A673 (cell line): ENCODE measurements around the gene CTSZ. TPM values are rescaled to one million over a fixed set of nuclear protein-coding genes. Genes with fewer than 3 reads are reported as not detected.

ENCODE experiments used
- BruUV-seq: library from RNA; stranded (reverse); fragments of 400-500 nt; replicated peaks from 2 replicates; lab custom pipeline; 2021; lab: Mats Ljungman, UMichigan
- CTCF ChIA-PET: fragments of 300-600 bp; sonication (Branson Sonifier 250); formaldehyde crosslinking; loops from one replicate; lab custom pipeline; 2022; ENCODE audit warnings: antibody characterized with exemption; lab: Charles Lee
- POLR2A ChIA-PET: fragments of 300-600 bp; sonication (Branson Sonifier 250); formaldehyde crosslinking; loops from one replicate; lab custom pipeline; 2022; ENCODE audit warnings: antibody characterized with exemption; ENCODE audit not compliant: low non-redundant PET; lab: Charles Lee
- DNase-seq: peaks from one replicate; pipeline ENCODE4 v3.0.0-alpha.2; 2015; ENCODE audit warnings: low spot score
- H3K27ac ChIP-seq: fragments of 200-600 bp; sonication (generic); 2 replicates; pipeline ENCODE4 v1.5.1; 2016; ENCODE audit warnings: mixed run types, low read depth, mild to moderate bottlenecking, mixed read lengths, antibody characterized with exemption, low read length; ENCODE audit not compliant: poor library complexity, severe bottlenecking
- H3K27me3 ChIP-seq: fragments of 200-600 bp; sonication (generic); replicated peaks from 2 replicates; pipeline ENCODE4 v1.6.1; 2017; ENCODE audit warnings: mixed run types, low read depth, mild to moderate bottlenecking, mixed read lengths, antibody characterized with exemption, low read length; ENCODE audit not compliant: insufficient read depth, poor library complexity
- H3K36me3 ChIP-seq: fragments of 200-600 bp; sonication (generic); 2 replicates; pipeline ENCODE4 v1.6.1; 2016; ENCODE audit warnings: mixed run types, mild to moderate bottlenecking, mixed read lengths, antibody characterized with exemption, low read length; ENCODE audit not compliant: insufficient read depth, poor library complexity, severe bottlenecking
- H3K4me1 ChIP-seq: fragments of 200-600 bp; sonication (generic); 2 replicates; pipeline ENCODE4 v1.6.1; 2017; ENCODE audit warnings: mixed run types, mild to moderate bottlenecking, mixed read lengths, antibody characterized with exemption, low read length; ENCODE audit not compliant: insufficient read depth, poor library complexity, severe bottlenecking
- H3K4me3 ChIP-seq: fragments of 200-600 bp; sonication (generic); 2 replicates; pipeline ENCODE4 v1.5.1; 2016; ENCODE audit warnings: low read depth, mixed run types, mild to moderate bottlenecking, mixed read lengths, low read length; ENCODE audit not compliant: poor library complexity, severe bottlenecking
- H3K9me3 ChIP-seq: fragments of 200-600 bp; sonication (generic); 2 replicates; pipeline ENCODE4 v1.6.1; 2016; ENCODE audit warnings: mixed run types, low read depth, mild to moderate bottlenecking, mixed read lengths, antibody characterized with exemption, low read length; ENCODE audit not compliant: poor library complexity, severe bottlenecking
- EZH2 ChIP-seq: fragments of 200-600 bp; sonication (generic); IDR thresholded peaks from 2 replicates; pipeline ENCODE4 v1.6.1; 2017; ENCODE audit warnings: borderline replicate concordance, low read depth, mild to moderate bottlenecking, mixed read lengths, antibody characterized with exemption, low read length; ENCODE audit not compliant: poor library complexity, severe bottlenecking
- intact Hi-C: fragments of 100-400 bp; cut with micrococcal nuclease; formaldehyde crosslinking; loops from one replicate; pipeline ENCODE4 v1.10.0; 2022; ENCODE audit not compliant: unreplicated experiment
- total RNA-seq: library from RNA; stranded (reverse); gene quantifications from 2 replicates; pipeline ENCODE4 v1.2.3, GENCODE V29; 2021
- TF ChIP-seq, protein P1 (sequence below): fragments of 300-800, 200-600 bp; sonication (generic); conservative IDR thresholded peaks from 2 replicates; pipeline ENCODE4 v1.5.1; 2017; ENCODE audit warnings: low read depth, mild to moderate bottlenecking, antibody characterized with exemption, low read length, moderate library complexity, mixed read lengths

CTSZ gene
- total RNA-seq, 1 experiment from 2014 or later, result 1.2 TPM

DNA sequence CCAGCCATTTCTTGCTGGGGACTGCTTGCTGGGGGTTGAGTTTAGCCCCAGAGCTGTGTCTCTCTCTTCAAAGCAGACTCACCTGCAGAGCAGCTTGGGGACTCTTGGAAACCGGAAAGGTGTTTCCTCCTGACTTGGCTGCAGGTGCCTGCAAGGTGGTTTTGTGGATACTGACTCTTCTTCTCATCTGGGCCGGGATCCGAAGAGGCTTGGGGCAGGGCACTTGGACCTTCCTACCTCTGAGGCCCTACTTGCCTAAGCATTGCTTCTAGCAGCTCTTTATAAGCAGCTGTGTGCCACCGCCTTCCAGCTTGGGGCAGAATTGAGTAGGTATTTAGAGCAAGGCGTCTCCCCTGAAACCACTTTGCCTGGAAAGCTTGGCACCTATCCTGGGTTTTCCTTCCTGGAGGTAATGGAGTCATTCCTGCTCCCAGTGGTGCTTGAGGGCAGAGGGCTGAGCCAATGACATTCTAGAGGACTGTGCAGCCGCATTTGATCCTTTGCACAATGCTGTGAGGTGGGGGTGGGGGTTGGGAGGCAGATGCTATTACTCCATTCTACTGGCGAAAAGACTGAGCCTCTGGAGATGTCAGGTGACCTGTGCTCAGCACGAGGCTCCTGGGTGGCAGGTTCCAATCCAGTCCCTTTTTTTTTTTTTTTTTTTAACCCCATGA, 3.4 kb upstream of the CTSZ start:
- ChIA-PET POLR2A (no interaction called here), CTCF (no interaction called here)
- no peaks in the 10 kb centered on the region for H3K27me3 ChIP-seq
- DNase-seq, result no peak
- H3K27ac ChIP-seq, result no peak overlapping the region
- intact Hi-C loops, result no loop called here
- no peak for TF ChIP-seq EZH2
- TF ChIP-seq, protein P1, sequence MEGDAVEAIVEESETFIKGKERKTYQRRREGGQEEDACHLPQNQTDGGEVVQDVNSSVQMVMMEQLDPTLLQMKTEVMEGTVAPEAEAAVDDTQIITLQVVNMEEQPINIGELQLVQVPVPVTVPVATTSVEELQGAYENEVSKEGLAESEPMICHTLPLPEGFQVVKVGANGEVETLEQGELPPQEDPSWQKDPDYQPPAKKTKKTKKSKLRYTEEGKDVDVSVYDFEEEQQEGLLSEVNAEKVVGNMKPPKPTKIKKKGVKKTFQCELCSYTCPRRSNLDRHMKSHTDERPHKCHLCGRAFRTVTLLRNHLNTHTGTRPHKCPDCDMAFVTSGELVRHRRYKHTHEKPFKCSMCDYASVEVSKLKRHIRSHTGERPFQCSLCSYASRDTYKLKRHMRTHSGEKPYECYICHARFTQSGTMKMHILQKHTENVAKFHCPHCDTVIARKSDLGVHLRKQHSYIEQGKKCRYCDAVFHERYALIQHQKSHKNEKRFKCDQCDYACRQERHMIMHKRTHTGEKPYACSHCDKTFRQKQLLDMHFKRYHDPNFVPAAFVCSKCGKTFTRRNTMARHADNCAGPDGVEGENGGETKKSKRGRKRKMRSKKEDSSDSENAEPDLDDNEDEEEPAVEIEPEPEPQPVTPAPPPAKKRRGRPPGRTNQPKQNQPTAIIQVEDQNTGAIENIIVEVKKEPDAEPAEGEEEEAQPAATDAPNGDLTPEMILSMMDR, result no peak
- H3K36me3 ChIP-seq, result no peaks in the 10 kb centered on the region
- H3K9me3 ChIP-seq, result no peaks in the 10 kb centered on the region
- no peak overlapping the region for H3K4me3 ChIP-seq
- peaks cover 1% of the 10 kb centered on the region for H3K4me1 ChIP-seq
- no TSS peak for BruUV-seq

DNA sequence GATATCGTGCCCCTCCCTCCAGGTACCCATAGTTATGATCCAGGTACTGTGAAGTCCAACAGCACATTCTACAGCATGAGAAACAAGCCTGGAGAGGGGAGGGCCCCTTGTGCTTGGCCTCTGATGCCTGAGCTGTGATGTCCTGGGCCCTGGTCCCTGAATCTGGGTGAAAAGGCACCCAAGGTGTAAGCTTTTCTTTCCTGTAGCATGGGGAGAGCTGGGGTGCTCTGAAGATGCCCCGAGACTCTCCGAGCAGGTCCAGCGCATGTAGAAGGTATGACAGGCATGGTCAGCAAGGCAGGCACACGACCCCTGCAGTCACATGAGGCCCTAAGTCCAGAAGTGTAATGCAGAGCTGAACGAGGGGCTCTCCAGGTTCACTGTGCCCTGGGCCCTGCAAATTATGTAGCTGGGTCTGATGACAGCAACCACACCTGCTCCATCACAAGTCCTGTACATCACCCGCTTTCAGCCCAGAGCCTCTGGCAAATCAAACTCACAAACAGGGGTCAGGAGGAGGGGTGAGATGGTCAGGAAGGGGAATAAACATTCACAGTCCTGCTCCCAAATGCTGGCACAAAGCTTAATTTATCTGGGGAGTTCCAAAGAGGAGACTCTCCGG, 1.8 kb upstream of the CTSZ start:
- DNase-seq, result no peak
- intact Hi-C loops, result no loop called here
- Histone ChIP-seq H3K27me3 (no peaks in the 10 kb centered on the region), H3K36me3 (no peaks in the 10 kb centered on the region), H3K4me3 (no peak overlapping the region), H3K9me3 (no peaks in the 10 kb centered on the region), H3K27ac (no peak overlapping the region), H3K4me1 (peaks cover 8% of the 10 kb centered on the region)
- TF ChIP-seq, protein P1, result no peak
- TF ChIP-seq EZH2, result no peak
- ChIA-PET CTCF (no interaction called here), POLR2A (no interaction called here)
- BruUV-seq, result no TSS peak

DNA sequence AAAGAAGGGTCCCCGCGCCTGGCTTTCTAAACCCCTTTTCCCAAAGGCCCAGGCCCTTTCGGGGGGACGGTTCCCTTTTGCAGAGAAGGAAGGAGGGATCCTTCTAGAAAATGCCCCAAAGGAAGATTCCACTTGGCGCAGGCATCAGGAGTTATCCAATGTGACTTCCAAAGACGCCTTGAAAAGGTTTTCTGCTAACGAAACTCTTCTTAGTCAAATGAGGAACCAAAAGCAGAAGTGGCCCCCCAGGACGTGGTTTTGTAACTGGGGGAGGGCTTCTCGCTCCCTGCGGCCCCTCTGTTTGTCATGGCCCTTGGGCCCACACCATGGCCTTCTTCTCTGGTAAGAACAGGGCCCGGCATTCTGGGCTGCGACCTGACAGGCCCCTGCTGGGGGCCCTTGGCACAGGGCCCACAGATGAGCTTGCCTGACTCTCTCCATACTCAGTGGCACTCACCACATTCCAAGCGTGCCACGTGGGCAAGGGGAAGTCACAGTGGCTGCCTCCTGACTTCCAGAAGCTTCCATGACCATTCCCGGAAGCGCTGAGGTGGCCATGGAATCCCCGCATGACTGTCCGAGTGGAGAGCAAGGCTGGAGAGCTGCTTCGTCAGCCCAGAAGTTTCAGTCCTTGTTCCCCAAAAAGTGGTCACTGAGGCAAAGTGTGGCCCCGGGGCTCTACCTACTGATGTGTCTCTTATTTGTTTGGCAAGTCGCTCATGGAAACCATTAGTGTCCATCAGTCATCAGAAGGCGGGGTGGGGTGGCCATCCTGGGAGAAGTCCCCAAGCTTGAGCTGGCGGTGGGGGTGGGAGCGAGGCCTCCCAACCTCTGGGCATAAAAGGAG, 834 bp upstream of the CTSZ start:
- BruUV-seq, result no TSS peak
- peaks cover 8% of the 10 kb centered on the region for H3K4me1 ChIP-seq
- no peak overlapping the region for H3K27ac ChIP-seq
- ChIA-PET CTCF (no interaction called here), POLR2A (no interaction called here)
- TF ChIP-seq EZH2, result no peak
- TF ChIP-seq, protein P1, result no peak
- no peaks in the 10 kb centered on the region for H3K9me3 ChIP-seq
- intact Hi-C loops, result no loop called here
- H3K36me3 ChIP-seq, result no peaks in the 10 kb centered on the region
- no peaks in the 10 kb centered on the region for H3K27me3 ChIP-seq
- DNase-seq, result no peak
- H3K4me3 ChIP-seq, result no peak overlapping the region
